AG08396 (cell line): Measurements from ENCODE around the gene BOD1L2.

Experiments used
- DNase-seq: peaks from one replicate; pipeline ENCODE4 v3.0.0; 2012; ENCODE audit warnings: low spot score, mixed read lengths

The BOD1L2 gene

GRCh38 chr18:57146956-57147636 lies at the start of gene BOD1L2:
Gene BOD1L2, plus strand, starts transcription at chr18:57147087. Its CDS starts 226 bp downstream, at chr18:57147313.
- DNase-seq: no peak

GRCh38 chr18:57107140-57107832 lies 39.6 kb upstream of the BOD1L2 start:
- peak; percentile 47 for DNase-seq

GRCh38 chr18:57110290-57110689 lies 36.6 kb upstream of the BOD1L2 start:
- DNase-seq: no peak

- DNase-seq: no peak
Measured at GRCh38 chr18:57113799-57114420, 33.0 kb upstream of the BOD1L2 start.

GRCh38 chr18:57116598-57117132 lies 30.2 kb upstream of the BOD1L2 start:
- DNase-seq: no peak

GRCh38 chr18:57121542-57122112 lies 25.3 kb upstream of the BOD1L2 start:
- no peak for DNase-seq

GRCh38 chr18:57122936-57123510 lies 23.9 kb upstream of the BOD1L2 start:
- no peak for DNase-seq

GRCh38 chr18:57125627-57126026 lies 21.3 kb upstream of the BOD1L2 start:
- no peak for DNase-seq

- DNase-seq: no peak
Measured at GRCh38 chr18:57128220-57128932, 18.5 kb upstream of the BOD1L2 start.

- no peak for DNase-seq
Measured at GRCh38 chr18:57131101-57131500, 15.8 kb upstream of the BOD1L2 start.

GRCh38 chr18:57131782-57132181 lies 15.1 kb upstream of the BOD1L2 start:
- DNase-seq: no peak

- DNase-seq: no peak
Measured at GRCh38 chr18:57134618-57135135, 12.2 kb upstream of the BOD1L2 start.

GRCh38 chr18:57135699-57136098 lies 11.2 kb upstream of the BOD1L2 start:
- DNase-seq: no peak

GRCh38 chr18:57137847-57138246 lies 9.0 kb upstream of the BOD1L2 start:
- DNase-seq: no peak

GRCh38 chr18:57141208-57142129 lies 5.4 kb upstream of the BOD1L2 start:
- DNase-seq: no peak

- no peak for DNase-seq
Measured at GRCh38 chr18:57142324-57142723, 4.6 kb upstream of the BOD1L2 start.

GRCh38 chr18:57143265-57143664 lies 3.6 kb upstream of the BOD1L2 start:
- DNase-seq: no peak

- no peak for DNase-seq
Measured at GRCh38 chr18:57148263-57148662, 1.4 kb downstream of the BOD1L2 start.

GRCh38 chr18:57149051-57149450 lies 2.2 kb downstream of the BOD1L2 start:
- no peak for DNase-seq

- no peak for DNase-seq
Measured at GRCh38 chr18:57149531-57149930, 2.6 kb downstream of the BOD1L2 start.
